Renal pelvis (tissue), 4 donors: ENCODE measurements around the gene DZIP1L. TPM values are rescaled to one million over a fixed set of nuclear protein-coding genes. Genes with fewer than 3 reads are reported as not detected.

ENCODE experiments used
- DNase-seq: peaks from one replicate; pipeline ENCODE4 v3.0.0-alpha.2; 2013
- polyA plus RNA-seq, 3 donors: library from polyadenylated mRNA; unstranded; fragments of 120-200 nt; gene quantifications; one replicate each; pipeline ENCODE4 v1.2.1, GENCODE V29; 2013; ENCODE audit not compliant: insufficient read length in 3 of 3

Gene DZIP1L
- polyA plus RNA-seq, 3 donors = 15.4 to 26.2 (median 22.2) TPM

- no peak for DNase-seq
These were observed 76.5 kb downstream of the DZIP1L start for GRCh38 chr3:138038725-138039462.

GRCh38 chr3:138036572-138036971 is 78.8 kb downstream of the DZIP1L start:
- peak; percentile 17 for DNase-seq

- DNase-seq = no peak
These were observed 80.5 kb downstream of the DZIP1L start for GRCh38 chr3:138034918-138035317.

GRCh38 chr3:138033202-138033691 is 82.2 kb downstream of the DZIP1L start:
- DNase-seq = no peak

GRCh38 chr3:138032567-138032966 is 82.8 kb downstream of the DZIP1L start:
- DNase-seq = no peak

- no peak for DNase-seq
These were observed 83.9 kb downstream of the DZIP1L start for GRCh38 chr3:138031536-138031935.

- no peak for DNase-seq
These were observed 84.6 kb downstream of the DZIP1L start for GRCh38 chr3:138030734-138031280.

GRCh38 chr3:138027821-138028220 is 87.6 kb downstream of the DZIP1L start:
- no peak for DNase-seq

- no peak for DNase-seq
These were observed 89.9 kb downstream of the DZIP1L start for GRCh38 chr3:138025553-138025952.

- DNase-seq = no peak
These were observed 91.7 kb downstream of the DZIP1L start for GRCh38 chr3:138023754-138024153.

GRCh38 chr3:138019281-138020069 is 95.9 kb downstream of the DZIP1L start:
- no peak for DNase-seq

GRCh38 chr3:138016065-138016464 is 99.3 kb downstream of the DZIP1L start:
- no peak for DNase-seq

- DNase-seq = no peak
These were observed 102.9 kb downstream of the DZIP1L start for GRCh38 chr3:138012526-138012925.

Other genes with a start within 250 kb of the DZIP1L start
- gene CLDN18, start 105.4 kb downstream of the DZIP1L start, polyA plus RNA-seq = 1 to 10 TPM in 2 of 3 donors, under 1 TPM in 1; 0.87 to 4.1 (median 3.6) TPM
- 1 to 10 TPM in 2 of 3 donors, under 1 TPM in 1; 0.51 to 2.8 (median 1.9) TPM for gene A4GNT, start 16.8 kb upstream of the DZIP1L start, polyA plus RNA-seq
- gene DBR1, start 59.3 kb upstream of the DZIP1L start, polyA plus RNA-seq = 10 to 100 TPM; 17.9 to 22.1 (median 21.2) TPM
- gene ARMC8, start 71.7 kb upstream of the DZIP1L start, polyA plus RNA-seq = 10 to 100 TPM; 44.4 to 51.2 (median 47.9) TPM
- 1 to 10 TPM; 2.7 to 5.0 (median 3.4) TPM for gene NME9, start 214.2 kb upstream of the DZIP1L start, polyA plus RNA-seq
- gene MRAS, start 233.0 kb upstream of the DZIP1L start, polyA plus RNA-seq = 10 to 100 TPM; 28.7 to 31.7 (median 30.8) TPM